ENCODE results near the gene GPR62.
A peak's percentile ranks its signal among the peaks of the same experiment; 100 is the strongest.
"Not testable (repeated sequence)": the region's sequence is repeated elsewhere in the genome, so short reads cannot be mapped to it uniquely, and the experiment has no call there.

Gene GPR62
- long read RNA-seq, donor 1, transcript GPR62-201 (1 exons, 2,191 nt), result major isoform, 82 of 98 reads
- long read RNA-seq, donor 1, partial matches to known transcripts, result 5 of 98 reads
- long read RNA-seq, donor 1, other reads (novel, unspliced or antisense), result 11 of 98 reads
- long read RNA-seq, donor 2, transcript GPR62-201 (1 exons, 2,191 nt), result major isoform, 34 of 34 reads
- long read RNA-seq, donor 2, partial matches to known transcripts, result 0 of 34 reads
- long read RNA-seq, donor 2, other reads (novel, unspliced or antisense), result 0 of 34 reads
- long read RNA-seq, donor 3, transcript GPR62-201 (1 exons, 2,191 nt), result major isoform, 21 of 21 reads
- long read RNA-seq, donor 3, partial matches to known transcripts, result 0 of 21 reads
- long read RNA-seq, donor 3, other reads (novel, unspliced or antisense), result 0 of 21 reads
- long read RNA-seq, donor 4, transcript GPR62-201 (1 exons, 2,191 nt), result major isoform, 52 of 57 reads
- long read RNA-seq, donor 4, partial matches to known transcripts, result 0 of 57 reads
- long read RNA-seq, donor 4, other reads (novel, unspliced or antisense), result 5 of 57 reads
- long read RNA-seq, donor 5, transcript GPR62-201 (1 exons, 2,191 nt), result major isoform, 116 of 116 reads
- long read RNA-seq, donor 5, partial matches to known transcripts, result 0 of 116 reads
- long read RNA-seq, donor 5, other reads (novel, unspliced or antisense), result 0 of 116 reads
- long read RNA-seq, donor 6, transcript GPR62-201 (1 exons, 2,191 nt), result major isoform, 55 of 55 reads
- long read RNA-seq, donor 6, partial matches to known transcripts, result 0 of 55 reads
- long read RNA-seq, donor 6, other reads (novel, unspliced or antisense), result 0 of 55 reads
- long read RNA-seq, donor 7, transcript GPR62-201 (1 exons, 2,191 nt), result major isoform, 85 of 85 reads
- long read RNA-seq, donor 7, partial matches to known transcripts, result 0 of 85 reads
- long read RNA-seq, donor 7, other reads (novel, unspliced or antisense), result 0 of 85 reads
- long read RNA-seq, donor 8, transcript GPR62-201 (1 exons, 2,191 nt), result major isoform, 52 of 52 reads
- long read RNA-seq, donor 8, partial matches to known transcripts, result 0 of 52 reads
- long read RNA-seq, donor 8, other reads (novel, unspliced or antisense), result 0 of 52 reads

DNA sequence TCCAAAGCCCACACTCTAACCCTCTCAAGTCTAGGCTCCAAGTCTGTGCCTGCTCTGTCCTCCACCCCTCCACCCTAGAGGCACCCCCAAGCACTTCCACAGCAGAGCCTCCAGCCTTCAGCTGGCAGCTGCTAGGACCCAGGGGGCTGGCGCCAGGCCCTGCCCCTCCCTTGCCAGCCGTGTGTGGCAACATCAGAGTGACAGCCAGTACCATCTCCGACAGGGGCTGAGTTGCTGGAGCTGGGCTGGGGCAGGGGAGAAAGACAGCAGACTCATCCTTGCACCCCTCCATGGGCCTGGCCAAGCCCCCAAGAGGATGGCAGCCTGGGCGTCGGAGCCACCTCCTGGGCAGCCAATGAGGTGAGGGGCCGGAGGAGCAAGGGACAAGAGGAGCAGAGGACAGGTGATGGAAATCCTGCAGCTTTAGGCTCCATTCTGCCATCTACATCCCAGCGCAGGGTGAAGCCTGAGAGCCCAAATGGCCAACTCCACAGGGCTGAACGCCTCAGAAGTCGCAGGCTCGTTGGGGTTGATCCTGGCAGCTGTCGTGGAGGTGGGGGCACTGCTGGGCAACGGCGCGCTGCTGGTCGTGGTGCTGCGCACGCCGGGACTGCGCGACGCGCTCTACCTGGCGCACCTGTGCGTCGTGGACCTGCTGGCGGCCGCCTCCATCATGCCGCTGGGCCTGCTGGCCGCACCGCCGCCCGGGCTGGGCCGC, at the start of gene GPR62:
Gene GPR62 (plus strand): TSS at position 207 of the 718 bp plus-strand sequence. CDS start 272 bp downstream, at position 479.
- DNase-seq, result peak; percentile 43

DNA sequence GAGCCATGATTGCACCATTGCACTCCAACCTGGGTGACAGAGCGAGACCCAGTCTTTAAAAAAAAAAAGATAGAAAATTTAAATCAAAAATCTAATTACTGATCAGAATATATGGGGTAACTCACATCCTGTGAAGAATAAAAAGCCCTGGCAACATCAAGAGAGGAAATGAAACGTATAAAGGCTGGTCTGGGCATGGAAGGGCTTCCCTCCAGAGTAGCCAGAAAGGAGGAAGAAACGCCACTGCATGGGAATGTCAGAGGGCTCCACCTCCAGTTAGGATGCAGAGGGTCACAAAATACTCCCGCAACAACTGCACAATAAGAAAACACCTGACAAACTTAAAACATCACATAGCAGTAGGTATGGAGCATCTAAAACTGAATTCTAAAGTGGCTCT, 47.2 kb upstream of the GPR62 start:
- DNase-seq, result no peak

DNA sequence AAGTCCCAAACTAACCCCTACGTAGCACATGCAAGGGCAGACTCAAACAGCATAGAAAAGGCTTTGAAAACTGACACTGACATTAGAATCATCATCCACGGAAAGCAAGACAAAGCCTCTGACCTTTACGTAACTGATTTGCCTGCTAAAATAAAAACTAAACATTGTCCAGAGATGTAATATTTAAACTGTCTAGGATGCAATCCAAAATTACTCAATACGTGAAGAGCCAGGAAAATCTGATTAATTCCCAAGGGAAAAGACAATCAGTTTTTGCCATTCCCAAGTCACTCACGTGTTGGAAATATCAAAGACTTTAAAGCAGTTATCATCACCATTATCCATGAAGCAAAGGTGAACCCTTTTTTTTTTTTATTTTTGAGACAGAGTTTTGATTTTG, 38.8 kb upstream of the GPR62 start:
- DNase-seq, result no peak

- no peak for DNase-seq
Observed at GRCh38 chr3:51921081-51921578, 34.1 kb upstream of the GPR62 start.

DNA sequence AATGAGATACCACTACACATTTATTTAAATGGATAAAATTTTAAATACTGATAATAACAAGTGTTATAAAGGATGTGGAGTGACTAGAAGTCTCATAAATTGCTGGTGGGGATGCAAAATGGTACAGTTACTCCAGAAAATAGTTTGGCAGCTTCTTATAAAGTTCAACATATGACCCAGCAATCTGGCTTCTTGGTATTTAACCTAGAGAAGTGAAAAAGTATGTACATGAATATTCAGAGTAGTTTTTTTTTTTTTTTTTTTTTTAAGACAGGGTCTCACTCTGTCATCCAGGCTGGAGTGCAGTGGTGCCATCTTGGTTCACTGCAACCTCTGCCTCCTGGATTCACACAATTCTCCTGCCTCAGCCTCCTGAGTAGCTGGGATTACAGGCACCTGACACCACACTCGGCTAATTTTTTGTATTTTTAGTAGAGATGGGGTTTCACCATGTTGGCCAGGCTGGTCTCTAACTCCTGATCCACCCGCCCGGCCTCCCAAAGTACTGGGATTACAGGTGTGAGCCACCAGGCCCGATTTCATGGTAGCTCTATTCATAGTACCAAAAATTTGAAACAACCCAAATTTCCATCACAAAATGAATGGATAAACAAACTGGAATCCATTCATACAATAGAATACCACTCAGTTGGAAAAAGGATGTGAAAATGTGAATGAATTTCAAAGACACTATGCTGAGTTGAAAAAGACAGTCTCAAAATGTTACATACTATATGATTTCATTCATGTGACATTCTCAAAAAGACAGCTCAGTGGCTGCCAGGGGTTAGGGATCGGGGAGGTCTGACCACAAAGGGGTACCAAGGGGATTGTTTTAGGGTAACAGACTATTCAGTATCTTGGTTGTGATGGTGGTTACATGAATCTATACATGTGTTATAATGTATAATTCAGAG, 27.9 kb upstream of the GPR62 start:
- no peak for DNase-seq

DNA sequence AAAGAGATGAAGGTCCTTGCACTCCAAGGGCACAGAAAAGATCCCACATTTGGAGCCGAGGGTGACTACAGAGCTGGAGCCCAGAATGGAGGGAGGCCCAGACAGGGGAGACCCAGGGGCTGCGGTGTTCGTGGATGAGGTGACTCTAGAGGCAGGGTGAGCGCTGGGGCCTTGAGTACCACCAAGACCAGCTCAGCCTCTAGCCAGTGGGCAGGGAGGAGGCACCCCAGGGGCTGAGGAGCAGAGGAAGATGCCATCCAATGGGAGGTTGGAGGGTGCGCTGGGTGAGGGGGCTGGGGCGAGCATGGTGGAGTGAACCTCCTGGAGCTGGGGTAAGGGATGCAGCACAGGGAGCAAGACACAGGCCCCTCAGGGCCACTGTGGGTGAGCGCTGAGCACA, 26.7 kb upstream of the GPR62 start:
- no peak for DNase-seq

- not testable (repeated sequence) for DNase-seq
Observed at GRCh38 chr3:51928981-51929380, 26.2 kb upstream of the GPR62 start.

- DNase-seq, result no peak
Observed at GRCh38 chr3:51929420-51930003, 25.7 kb upstream of the GPR62 start.

GRCh38 chr3:51930439-51930838, 24.7 kb upstream of the GPR62 start:
- DNase-seq, result no peak

DNA sequence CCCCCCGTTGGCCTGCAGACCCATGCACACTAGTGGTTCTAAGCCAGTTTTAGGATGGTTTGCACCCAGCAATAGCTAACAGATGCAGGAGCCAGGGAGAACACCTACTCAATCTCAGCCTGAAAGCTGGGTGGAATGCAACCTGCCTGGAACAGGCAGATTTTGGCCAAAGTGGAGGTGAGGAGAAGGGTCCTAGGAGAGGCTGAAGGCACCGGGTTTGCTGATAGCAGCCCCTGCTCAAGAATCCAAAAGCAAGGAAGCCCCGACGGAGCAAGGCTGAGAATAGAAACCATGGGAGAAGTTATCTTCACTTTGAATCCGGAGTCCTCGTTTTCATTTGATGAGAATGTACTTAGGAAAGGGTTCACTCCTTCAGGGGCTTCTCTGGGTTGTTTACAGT, 23.4 kb upstream of the GPR62 start:
- DNase-seq, result no peak

DNA sequence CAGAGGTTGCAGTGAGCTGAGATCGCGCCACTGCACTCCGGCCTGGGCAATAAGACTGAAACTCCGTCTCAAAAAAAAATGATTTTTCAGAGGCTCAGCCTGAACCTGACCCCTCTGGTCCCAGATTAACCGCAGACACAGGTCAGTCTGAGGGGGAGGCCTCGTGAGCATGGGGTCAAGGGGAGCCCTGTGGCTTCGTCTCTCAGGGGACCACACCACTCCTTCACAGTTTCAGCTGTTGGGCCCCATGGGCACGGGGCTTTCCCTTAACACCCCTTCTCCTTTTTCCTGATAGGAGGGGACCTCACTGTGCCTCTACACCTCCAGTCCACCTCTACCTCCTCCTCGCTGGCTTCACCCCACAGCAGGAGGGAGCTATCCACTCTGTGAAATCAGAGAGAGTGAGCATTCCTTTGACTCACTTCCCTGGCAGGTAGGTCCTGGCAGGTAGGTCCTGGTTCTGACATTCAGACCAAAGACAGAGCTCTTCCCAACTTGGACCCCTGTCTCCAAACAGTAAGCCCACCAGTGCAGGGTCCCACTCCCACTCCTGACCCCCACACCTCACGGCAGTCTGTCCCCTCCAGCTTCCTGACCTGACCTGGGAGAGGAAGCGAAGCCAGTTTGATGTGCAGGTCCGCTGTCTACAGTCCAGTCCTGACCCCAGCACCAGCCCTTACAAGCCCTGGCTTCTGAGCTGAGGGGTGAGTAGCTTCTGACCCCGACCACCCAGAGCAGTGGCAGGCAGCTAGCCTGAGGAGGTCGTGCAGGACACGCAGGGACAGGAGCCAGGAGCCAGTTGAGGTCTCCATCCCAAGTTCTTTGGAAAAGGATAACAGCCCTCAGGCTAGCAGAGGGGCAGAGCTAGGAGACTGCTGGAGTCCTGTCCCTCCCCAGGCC, 22.5 kb upstream of the GPR62 start:
- no peak for DNase-seq

- DNase-seq, result no peak
Observed at GRCh38 chr3:51933471-51934138, 21.6 kb upstream of the GPR62 start.

DNA sequence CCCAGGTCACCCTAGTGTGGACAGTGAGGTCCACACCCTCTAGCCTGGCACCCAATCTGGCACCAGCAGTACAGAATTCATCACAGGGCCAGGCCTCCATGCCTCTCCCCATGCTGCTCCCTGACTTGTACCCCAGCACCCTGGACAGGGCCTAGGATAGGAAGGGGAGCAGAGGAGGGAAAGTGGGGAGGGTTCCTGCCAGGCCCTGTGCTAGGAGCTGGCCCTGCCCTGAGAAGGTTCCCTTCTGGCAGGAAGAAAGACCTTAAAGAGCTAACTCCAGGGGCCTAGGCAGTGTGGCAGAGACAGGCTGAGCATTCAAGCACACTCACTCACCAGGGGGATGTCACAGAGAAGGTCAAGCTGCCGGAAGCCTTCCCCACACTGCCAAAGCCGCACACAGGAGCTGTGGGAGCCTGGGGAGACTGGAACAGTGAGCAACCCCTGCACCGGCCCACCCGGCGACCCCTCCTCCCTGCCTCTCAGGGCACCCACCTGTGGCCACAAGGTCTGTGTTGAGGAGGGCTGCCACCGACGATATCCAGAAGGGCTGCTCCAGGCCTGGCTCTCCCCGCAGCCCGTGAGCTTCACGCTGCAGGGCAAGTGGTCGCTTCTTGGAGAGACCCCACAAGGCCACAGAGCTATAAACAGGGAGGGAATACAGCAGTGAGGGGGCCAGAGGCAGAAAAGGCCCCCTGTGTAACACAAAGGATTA, 20.9 kb upstream of the GPR62 start:
- DNase-seq, result no peak

DNA sequence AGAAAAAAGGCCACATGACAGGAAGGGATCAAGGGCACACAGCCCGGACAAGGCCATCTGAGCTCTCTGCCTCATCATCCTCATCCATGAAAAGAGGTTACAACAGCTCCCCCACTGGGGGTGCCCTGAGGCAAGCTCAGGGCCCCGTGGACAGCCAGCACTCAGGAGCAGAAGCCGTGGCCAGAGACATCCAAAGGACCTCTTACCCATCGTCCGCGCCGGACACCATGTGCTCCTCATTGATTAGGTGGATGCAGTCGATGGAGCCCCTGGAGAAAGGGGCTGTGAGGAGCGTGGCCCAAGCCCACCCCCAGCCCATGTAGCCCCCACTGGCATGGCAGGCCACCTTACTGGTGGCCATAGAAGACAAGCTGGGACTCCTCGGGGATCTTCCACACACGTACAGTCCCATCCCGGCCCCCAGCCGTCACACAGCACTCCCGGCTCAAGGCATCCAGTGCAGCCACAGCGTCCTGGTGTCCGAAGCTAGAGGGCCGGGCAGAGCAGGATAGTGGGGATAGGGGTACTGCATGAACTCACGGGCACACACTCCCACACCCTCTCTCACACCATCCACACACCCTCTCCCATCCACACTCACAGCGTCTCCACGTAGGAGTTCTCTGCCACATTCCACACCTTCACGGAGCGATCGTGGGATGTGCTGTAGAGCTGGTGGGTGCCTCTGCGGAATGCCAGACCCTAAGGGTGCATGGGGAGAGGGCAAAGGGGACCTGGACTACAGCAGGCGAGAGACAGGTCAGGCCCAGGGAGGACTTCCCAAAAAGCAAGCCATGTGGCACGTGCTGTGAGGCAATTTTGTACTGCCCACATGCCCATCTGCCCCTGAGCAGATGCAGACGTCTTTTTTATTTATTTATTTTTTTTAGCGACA, 19.9 kb upstream of the GPR62 start:
- no peak for DNase-seq

- DNase-seq, result no peak
Observed at GRCh38 chr3:51935886-51936755, 19.1 kb upstream of the GPR62 start.

DNA sequence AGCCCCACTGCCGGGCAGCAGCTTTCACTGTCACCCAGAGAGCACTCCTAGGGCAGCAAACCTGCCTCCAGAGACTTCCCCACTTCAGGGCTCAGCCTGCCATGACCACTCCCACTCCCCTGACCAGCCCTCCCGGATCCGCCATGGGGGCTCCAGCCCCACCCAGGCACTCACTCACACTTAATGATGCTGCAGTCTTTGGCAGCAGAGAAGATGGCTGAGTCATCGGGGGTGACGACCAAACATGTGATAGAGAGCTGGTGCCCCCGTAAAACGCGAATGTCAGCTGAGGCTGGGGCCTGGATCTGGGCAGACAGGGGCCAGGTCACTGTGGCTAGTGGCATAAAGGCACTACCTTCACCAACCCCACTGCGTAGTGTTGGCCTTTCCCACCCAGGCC, 18.2 kb upstream of the GPR62 start:
- no peak for DNase-seq

Measured in right kidney (tissue), 9 donors.